Measurements from ENCODE around the gene ALG9. TPM values are rescaled to one million over a fixed set of nuclear protein-coding genes. Genes with fewer than 3 reads are reported as not detected.
"Not testable (repeated sequence)": the region's sequence is repeated elsewhere in the genome, so short reads cannot be mapped to it uniquely, and the experiment has no call there.

The ALG9 gene
- total RNA-seq, 1 donor from 2014 or later = 83.2 TPM

DNA sequence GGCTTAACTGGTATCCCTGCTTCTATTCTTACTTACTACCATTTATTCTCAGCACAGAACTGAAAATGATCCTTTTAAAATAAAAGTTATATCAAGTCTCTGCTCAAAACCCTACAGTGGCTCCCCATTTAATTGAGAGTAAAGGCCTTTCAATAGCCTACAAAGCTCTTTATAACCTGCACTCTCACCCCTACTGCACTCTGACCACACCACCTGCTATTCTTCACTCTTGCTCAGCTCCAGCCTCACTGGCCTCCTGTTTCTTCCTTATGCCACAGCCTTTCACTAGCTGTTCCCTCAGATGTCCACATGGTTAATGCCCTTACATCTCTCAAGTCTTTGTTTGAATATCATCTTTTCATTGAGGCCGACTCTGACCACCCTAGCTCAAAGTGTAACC is 64.3 kb downstream of the ALG9 start:
- no peak for FAIRE-seq
- DNase-seq (ENCODE audit: low spot score in 2 of 2) = no peak

DNA sequence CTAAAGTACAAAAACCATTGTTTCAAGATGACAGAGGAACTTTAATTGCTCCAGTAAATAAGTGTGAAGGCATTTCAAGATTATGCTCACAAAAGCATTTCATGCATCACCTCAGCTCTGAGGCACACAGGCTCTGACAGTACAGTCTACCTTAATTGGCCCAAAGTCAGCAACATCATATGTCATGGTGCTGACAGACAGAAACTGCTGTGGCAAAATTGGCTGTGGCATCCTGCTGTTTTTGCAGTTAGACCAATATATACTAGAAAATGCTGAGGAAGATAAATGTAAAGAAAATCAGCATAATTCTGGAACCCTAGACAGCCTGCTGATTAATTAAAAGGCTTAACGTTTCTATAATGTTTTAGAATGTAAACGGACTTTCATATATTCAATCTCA is 70.2 kb downstream of the ALG9 start:
- FAIRE-seq (no peak), DNase-seq (ENCODE audit: low spot score in 2 of 2) (no peak)

DNA sequence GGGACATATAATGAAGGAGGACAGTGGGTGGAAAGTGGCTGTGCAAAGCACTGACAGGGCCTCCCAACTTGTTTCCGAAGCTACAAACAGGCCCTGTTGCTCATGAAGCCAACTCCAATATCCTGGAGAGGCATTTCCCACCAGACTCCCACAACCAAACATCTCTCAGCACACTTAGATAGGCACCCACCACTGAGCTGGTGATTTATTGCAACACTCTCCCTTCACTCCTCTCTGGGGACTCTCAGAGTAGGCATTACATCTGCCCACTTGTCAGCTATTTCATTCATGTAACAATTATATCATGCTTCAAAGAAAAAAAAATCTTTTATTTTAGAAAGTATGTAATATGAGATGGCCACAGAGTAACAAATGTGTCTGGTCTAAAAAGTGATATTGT is 73.1 kb downstream of the ALG9 start:
- FAIRE-seq (no peak), DNase-seq (ENCODE audit: low spot score in 2 of 2) (no peak)

DNA sequence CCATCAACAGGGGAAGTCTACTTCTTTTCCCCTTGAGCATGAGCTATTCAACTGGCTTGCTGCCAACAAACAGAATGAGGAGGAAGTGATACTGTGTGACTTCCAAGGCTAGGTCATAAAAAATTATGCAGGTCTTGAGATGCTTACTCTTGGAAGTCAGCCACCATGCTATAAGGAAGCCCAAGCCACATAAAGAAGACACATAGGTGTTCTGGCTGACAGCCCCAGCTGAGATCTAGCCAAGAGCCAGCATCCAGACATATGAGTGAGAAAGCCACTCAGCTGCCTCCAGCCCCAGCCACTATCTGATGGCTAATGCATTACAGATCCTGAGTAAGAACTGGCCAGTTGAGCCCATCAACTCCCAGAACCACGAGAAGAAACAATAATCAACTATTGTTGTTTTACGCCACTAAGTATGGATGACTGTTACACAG is 74.2 kb downstream of the ALG9 start:
- FAIRE-seq (no peak), DNase-seq (ENCODE audit: low spot score in 2 of 2) (no peak)

DNA sequence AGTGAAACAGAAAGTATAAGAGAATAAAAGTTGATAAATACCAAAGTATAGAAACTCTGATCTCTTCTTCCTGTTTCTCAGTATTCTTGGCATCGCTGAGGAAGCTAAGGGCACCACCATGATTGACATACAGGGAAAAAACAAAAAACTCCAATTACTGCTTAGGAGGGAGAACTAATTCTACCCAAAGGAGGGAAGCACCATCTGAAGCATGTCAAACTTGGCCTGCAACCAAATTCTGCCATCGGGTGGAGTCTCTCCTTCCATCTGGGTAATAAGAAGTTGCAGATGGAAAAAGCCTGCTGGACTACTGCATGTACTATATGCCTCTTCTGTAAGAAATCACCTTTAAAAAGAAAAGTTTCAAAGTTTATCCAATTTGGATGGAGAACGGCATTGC is 74.7 kb downstream of the ALG9 start:
- no peak for DNase-seq (ENCODE audit: low spot score in 2 of 2)
- FAIRE-seq = no peak

DNA sequence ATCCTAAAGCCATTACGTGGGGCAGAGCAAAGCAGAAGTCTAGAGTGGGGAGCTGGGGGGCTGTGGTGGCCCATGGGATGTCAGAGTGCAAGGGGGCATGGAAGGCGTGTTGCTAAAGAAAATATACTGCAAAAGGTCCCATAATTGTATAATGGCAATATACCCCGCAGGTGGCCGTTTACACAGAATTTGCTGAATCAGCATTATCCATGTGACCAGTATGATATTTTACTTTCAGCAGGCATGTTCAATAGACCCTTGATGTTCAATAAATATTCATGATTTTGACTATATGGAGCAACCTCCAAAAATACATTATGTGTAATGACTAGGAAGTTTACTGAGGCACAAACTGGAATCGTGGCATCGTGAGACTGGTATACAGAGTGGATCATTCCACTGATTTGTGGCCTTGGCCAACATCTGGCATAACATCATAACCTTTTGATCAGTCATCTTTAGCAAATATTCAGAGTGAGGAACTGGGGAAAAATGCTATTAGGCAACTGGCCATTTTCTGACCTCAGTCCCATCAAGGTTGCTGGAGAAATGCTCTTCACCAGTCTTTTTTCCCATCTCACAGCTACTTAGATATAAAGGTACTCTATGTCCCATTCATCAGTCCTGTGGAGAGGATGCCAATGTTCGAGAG is 75.9 kb downstream of the ALG9 start:
- DNase-seq (ENCODE audit: low spot score in 2 of 2) = no peak
- FAIRE-seq = no peak

DNA sequence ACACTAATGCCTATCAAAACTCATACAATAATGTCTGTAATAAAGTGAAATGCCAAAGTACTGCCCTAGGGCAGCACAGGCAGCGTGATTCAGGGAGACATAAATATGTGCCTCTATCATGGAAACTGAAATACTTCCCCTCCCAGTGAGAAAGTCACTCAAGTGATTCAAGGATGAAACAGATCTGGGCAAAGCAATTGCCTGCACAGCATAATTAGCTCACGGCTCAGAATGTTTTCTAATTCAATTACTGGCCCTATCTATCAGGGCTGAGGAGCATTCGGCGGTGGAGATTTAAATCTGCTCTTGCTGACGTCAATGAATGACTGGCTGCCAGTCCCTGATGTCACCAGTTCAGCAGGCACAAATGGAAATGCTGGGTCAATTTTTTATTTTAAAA is 77.5 kb downstream of the ALG9 start:
- DNase-seq (ENCODE audit: low spot score in 2 of 2) (no peak), FAIRE-seq (no peak)

DNA sequence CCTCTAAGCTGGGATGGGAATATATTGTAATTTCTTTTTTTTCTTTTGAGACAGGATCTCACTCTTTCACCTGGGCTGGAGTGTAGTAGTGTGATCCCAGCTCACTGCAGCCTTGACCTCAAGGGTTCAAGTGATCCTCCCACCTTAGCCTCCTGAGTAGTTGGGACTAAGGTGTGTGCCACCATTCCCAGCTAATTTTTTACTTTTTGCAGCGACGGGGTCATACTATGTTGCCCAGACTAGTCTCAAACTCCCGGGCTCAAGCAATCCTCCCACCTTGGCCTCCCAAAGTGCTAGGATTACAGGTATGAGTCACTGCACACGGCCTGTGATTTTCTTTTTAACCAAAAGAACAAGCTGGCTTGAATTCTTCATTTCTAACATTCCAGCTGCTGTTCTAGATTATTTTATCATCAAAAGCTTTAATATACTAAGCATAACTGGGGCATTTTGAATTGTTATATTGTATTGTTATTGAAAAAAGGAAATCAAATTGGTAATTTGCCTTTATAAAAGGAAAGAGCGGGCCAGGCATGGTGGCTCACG is 78.4 kb downstream of the ALG9 start:
- DNase-seq (ENCODE audit: low spot score in 2 of 2) = no peak
- FAIRE-seq = no peak

DNA sequence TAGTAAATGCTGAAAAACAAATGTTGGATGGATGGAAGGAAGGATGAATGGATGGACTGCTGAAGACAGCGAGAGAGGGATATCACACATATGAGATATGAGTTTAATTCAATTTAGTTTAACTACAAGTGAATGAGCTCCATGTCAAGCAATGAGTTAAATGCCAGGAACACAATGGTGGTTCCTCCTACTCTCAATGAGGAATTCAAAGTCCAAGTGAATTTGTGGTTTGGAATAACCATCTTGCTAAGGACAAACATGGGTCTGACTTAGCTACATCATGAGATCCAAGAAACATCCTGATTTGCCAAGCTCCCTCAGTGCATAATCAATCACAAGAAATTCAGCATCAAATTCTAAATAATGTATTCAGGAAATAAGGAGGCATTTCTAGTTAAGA is 79.1 kb downstream of the ALG9 start:
- no peak for FAIRE-seq

DNA sequence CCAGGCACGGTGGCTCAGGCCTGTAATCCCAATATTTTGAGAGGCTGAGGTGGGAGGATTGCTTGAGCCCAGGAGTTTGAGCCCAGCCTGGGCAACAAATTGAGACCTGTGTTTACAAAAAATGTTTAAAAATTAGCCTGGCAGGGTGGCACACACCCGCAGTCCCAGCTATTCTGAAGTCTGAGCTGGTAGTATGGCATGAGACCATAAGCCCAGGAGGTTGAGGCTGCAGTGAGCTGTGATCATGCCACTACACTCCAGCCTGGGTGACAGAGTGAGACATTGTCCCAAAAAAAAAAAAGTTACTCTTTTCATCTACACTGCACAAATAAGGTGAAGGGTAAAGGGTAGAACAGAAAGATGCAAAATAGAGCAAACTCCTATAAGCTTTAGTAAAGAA is 82.9 kb downstream of the ALG9 start:
- DNase-seq (ENCODE audit: low spot score in 2 of 2) = no peak
- no peak for FAIRE-seq

More for the DNA sequence above, 79.1 kb downstream of the ALG9 start:
- no peak for DNase-seq (ENCODE audit: low spot score in 2 of 2)

DNA sequence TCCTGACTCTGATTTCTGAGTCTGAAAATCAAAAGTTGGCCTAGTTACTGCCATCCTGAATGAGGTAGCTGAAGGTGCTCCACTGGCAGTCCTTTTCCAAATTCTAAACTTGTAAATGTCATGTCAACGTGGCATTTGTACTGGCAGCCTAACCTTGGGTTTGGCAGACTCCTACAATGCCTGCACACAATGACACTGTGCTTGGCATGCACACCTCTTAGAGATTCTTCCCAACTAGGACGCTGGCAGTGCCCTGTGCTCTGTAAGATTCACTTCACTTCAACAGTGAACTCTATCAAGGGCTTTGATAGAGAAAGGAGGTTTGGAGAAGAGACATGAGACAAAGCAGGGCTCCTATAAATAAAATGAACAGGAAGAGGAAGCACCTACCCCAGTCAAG is 83.3 kb downstream of the ALG9 start:
- FAIRE-seq (no peak), DNase-seq (ENCODE audit: low spot score in 2 of 2) (no peak)

DNA sequence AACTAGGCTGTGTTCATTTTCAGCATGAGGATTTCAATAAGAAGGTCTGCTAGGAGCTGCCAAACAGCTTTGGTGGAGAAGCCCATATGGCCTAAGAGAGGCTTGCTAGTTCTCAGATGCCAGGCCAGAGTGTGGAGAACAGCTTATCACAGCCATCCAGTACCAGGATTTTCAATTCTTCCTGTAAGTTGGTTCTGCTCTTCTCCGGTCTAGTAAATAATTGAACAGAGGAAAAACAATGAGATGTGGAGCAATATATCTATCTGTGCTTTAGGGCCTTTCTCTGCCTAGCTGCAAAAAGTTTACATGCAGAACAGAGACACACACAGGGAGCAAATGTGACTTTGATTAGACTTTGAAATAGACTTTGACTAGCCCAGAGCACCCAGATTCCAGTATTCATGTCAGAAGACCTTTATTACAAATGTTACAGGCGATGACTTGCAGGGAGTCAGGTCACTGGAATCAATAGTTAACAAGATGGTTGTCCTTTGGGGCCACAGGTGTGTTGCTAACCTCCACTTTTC is 85.4 kb downstream of the ALG9 start:
- DNase-seq (ENCODE audit: low spot score in 2 of 2) (no peak), FAIRE-seq (no peak)

DNA sequence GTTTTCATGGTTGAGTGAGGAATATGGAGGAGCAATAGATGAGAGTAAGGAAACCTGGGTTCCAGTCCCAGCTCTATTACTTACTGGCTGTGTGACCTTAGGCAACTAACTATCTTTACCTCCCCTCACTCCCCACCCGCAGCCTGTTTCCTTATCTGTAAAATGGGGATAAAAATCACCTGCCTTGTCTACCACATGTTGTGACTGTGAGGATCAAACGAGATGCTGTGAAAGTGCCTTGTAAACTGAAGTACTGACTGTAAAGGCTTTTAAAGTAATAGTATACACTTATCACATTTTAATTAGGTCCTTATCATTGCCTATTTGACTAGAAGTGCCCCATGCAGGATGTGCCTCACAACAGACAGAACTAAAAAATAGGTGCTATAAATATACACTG is 86.3 kb downstream of the ALG9 start:
- no peak for DNase-seq (ENCODE audit: low spot score in 2 of 2)
- no peak for FAIRE-seq

DNA sequence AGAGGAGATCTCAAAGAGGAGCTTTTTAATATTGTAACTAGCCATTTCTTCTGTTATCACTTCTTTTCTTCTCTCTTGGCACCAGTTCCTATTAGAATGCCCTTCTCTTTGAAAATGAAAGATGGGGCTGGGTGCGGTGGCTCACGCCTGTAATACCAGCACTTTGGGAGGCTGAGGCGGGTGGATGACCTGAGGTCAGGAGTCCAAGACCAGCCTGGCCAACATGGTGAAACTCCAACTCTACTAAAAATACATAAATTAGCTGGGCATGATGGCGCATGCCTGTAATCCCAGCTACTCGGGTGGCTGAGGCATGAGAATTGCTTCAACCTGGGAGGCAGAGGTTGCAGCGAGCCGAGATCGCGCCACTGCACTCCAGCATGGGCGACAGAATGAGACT is 87.1 kb downstream of the ALG9 start:
- DNase-seq (ENCODE audit: low spot score in 2 of 2); FAIRE-seq: not testable (repeated sequence)

DNA sequence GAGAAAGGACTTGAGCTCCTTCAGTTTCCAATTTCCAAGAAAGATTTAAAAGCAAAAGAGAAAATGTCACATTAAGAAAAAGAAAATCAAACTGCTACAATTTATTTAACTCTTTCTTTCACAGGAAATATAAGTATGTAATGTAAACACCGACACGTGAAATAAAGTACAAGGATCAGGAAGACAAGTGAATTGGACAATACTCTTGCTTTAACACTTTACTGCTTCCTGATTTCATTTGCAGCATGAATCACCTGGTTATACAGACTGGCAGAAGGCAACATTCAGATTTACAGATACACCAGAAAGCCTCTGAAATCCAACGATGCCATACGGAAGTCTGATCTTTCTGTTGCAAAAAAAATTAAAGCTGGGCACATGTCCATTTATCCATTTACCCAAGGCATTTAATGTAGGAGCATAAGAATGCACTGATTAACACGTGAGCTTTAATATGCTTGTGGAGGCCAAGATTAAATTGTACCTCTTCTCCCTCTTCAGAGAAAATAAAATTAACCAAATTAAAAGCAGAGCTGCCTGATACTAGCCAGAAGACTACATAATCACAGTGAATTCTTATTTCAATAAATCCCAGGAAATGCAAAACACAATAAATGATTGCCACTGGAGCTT is 89.2 kb downstream of the ALG9 start:
- no peak for DNase-seq (ENCODE audit: low spot score in 2 of 2)
- FAIRE-seq = no peak

DNA sequence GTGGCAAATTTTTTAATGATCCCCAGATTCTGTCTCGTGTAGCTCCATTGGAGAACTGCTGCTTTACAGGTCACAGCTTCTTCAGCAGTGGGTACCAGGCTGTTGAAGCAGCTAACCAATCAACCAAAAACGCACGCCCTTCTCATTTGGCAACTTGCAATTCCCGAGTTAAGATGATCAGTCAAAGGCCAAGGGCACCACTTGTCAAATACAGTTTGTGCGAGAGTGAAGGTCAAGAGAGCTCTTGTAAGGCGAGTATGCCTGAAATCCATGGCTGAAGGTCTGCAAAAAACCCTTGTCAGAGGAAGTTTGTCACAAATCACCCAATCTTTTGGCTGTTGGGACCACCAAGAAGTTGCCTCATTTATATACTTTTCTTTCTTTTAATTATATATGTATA is 92.3 kb downstream of the ALG9 start:
- DNase-seq (ENCODE audit: low spot score in 2 of 2) = no peak
- no peak for FAIRE-seq

DNA sequence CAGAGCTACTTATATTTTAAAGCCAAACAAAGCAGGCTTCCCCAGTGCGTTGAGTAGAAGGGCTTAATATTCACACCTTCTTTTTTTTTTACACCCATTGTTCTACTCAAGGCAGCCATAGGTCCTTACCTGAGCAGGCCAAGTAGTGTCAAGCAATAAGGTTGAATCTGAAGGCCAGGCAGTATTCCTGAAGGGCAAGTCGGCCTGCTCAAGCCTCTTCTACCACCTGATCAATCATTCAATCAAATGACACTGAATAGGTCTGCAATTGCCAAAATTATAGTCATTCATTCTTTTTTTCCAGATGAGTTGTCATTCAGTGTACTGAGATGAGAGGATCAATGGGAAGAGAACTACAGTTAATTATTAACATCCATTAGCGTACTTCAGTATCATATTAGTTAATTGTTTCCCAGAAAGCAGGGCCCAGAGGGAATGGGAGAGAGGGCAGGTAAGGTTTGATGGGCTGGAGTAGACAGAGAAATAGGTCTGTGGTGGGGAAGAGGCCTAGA is 93.3 kb downstream of the ALG9 start:
- FAIRE-seq = no peak

DNA sequence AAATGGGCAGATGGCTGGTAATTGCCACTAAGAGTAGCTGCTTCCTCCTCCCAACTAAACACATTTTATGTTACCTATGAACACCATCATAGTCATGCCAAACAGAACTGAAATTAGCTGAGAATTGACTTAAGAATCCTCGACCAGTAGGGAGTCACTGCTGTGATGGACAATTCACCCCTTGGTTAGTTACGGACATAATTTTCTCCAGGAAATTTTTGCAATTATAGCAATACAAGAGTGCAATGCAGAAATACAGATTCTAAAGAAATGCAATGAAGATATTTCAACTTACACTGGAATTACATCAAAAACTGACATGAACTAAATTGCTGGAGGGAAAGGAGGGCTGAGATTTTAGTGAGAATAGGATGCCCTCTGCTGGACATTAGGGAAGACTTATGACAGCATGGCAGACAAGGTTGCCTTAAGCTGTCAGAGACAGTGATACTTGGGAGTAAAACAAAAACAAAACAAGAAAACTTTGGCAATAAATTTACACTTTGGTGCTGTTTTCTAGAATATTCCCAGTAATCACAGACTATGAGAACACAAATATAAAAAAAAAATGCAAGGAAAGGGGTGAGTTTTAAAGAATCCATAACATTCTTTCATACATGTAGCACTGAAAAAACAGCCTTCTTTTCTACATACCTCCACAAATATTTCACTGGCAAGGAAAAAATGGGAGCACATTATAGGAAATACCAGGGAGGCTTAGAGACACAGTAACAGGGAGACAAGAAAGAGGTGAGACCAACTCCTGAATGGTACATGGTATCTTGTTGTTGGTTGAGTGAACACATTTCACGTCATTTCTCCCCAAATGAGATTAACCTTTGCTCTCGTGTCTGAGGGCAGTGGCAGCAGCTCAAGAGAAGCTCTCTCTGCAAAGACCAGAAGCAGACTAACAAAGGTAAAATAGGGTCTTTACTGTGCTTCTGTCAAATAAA is 94.0 kb downstream of the ALG9 start:
- peak; percentile 49 to 60 for DNase-seq (ENCODE audit: low spot score in 2 of 2)
- FAIRE-seq = peak; percentile 88

More for the DNA sequence above, 93.3 kb downstream of the ALG9 start:
- DNase-seq (ENCODE audit: low spot score in 2 of 2) = no peak

DNA sequence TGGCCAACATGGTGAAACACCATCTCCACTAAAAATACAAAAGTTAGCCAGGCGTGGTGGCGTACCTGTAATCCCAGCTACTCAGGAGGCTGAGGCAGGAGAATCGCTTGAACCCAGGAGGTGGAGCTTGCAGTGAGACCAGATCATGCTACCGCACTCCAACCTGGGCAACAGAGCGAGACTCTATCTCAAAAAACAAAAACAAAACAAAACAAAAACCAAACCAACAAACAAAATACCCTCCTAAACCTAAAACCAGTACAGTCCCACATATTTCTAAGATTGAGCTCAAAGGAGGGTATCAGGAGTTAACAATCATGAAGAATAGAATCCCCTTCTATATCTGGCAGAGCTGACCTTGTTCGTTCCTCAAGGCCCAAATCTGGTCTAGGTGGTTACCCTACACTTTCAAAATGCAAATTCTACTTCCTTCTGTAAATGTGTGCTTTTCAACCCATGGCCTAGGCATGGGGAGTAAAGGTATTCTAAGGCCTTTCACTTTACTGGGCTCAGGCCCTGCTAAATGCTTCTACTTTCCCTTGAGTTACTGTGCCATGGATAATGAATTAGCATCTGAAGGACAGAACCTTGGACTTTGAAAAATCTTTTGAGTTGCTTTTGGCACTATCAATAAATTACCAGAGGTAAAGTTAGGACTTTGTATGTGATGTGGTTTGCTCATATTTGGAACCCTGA is 94.8 kb downstream of the ALG9 start:
- DNase-seq (ENCODE audit: low spot score in 2 of 2) = no peak
- FAIRE-seq = no peak
